Nephron (organoid): Measurements from ENCODE around the gene CTNS.
A peak's percentile ranks its signal among the peaks of the same experiment; 100 is the strongest.

ENCODE experiments used
- H3K27ac Mint-ChIP-seq, 3 experiments: 2 replicates each; pipeline ENCODE4 v1.8.0; 2020; ENCODE audit warnings: mixed read lengths in 3 of 3, mild to moderate bottlenecking in 2 of 3, moderate library complexity in 1 of 3
- H3K27me3 Mint-ChIP-seq: 2 replicates; pipeline ENCODE4 v1.8.0; 2021; ENCODE audit warnings: low read depth, mild to moderate bottlenecking, moderate library complexity, mixed read lengths
- H3K36me3 Mint-ChIP-seq: 2 replicates; pipeline ENCODE4 v1.8.0; 2020; ENCODE audit warnings: low read depth, mixed read lengths
- H3K4me1 Mint-ChIP-seq: 2 replicates; pipeline ENCODE4 v1.8.0; 2020; ENCODE audit warnings: mixed read lengths
- H3K4me3 Mint-ChIP-seq, 3 experiments: 2 replicates each; pipeline ENCODE4 v1.8.0; 2020; ENCODE audit warnings: mild to moderate bottlenecking in 3 of 3, mixed read lengths in 3 of 3, moderate library complexity in 2 of 3
- H3K9me3 Mint-ChIP-seq: 2 replicates; pipeline ENCODE4 v1.8.0; 2020; ENCODE audit warnings: mixed read lengths
- TF ChIP-seq, protein P1 (sequence below), 3 experiments: fragments of 200-600 bp; sonication (generic); IDR thresholded peaks; one replicate each; pipeline ENCODE4 v1.5.0; 2021; ENCODE audit warnings: antibody characterized with exemption in 3 of 3; ENCODE audit not compliant: unreplicated experiment in 3 of 3

The CTNS gene

DNA sequence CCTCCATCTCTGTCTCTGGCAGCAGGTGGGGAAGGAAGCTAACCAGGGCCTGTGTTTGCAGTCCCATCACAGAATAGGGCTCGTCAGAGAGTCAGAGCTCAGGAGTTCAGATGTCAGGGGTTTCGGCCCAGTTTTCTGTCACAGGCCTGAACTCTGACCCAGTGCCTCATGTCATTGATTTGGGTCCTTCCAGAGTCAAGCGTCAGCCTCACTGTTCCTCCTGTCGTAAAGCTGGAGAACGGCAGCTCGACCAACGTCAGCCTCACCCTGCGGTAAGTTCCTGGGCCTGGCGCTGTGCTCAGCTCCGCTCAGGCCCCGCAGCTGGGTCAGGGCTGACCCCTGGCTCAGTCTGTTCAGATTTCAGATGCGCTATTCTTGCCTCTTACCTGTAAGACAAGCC, 10.7 kb downstream of the CTNS start:
- H3K27ac Mint-ChIP-seq: no peak overlapping the region
- H3K27me3 Mint-ChIP-seq: no peaks in the 10 kb centered on the region
- H3K4me3 Mint-ChIP-seq: no peak overlapping the region
- peaks cover 9% of the 10 kb centered on the region for H3K36me3 Mint-ChIP-seq
- TF ChIP-seq, protein P1, sequence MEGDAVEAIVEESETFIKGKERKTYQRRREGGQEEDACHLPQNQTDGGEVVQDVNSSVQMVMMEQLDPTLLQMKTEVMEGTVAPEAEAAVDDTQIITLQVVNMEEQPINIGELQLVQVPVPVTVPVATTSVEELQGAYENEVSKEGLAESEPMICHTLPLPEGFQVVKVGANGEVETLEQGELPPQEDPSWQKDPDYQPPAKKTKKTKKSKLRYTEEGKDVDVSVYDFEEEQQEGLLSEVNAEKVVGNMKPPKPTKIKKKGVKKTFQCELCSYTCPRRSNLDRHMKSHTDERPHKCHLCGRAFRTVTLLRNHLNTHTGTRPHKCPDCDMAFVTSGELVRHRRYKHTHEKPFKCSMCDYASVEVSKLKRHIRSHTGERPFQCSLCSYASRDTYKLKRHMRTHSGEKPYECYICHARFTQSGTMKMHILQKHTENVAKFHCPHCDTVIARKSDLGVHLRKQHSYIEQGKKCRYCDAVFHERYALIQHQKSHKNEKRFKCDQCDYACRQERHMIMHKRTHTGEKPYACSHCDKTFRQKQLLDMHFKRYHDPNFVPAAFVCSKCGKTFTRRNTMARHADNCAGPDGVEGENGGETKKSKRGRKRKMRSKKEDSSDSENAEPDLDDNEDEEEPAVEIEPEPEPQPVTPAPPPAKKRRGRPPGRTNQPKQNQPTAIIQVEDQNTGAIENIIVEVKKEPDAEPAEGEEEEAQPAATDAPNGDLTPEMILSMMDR (IDR thresholded peaks at IDR 0.05; ENCODE audit: unreplicated experiment in 3 of 3): no peak
- no peaks in the 10 kb centered on the region for H3K9me3 Mint-ChIP-seq
- H3K4me1 Mint-ChIP-seq: peaks cover 7% of the 10 kb centered on the region

DNA sequence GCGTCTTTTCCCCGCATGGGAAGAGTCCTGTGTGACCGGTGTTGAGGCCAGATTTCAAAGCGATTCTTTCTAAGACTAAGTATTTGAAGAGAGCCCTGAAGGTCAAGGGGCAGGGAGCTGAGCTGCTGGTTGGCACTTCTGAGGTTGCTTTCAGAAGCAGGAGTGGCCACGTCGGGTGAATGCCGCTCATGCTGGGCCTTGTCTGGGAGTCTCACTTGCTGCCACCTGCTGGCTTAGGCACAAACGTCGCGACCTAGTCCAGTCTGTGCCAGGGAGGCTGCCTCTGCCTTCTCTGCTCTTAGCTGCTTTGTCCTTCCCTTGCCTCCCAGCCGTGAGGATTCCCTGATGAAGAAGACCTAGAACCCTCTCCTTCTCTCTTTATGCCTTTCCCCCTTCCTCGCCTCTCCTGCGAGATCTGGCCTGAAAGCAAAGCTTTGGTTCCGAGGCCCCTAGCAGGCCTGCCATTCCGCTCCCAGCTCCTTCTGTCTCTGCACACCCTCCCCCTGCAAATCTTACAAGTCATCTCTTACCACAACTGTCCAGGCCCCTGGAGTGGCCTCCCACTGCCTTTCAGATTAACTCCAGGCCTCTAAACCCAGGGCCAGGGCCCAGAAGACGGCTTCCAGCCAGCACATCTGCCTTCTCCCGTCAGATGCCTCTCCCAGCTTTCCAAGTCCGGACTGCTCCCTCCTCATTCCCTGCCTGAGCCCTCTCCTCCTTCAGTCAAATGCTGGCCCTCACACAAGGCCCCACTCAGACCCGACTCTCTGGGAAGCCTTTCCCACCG, 11.4 kb downstream of the CTNS start:
- TF ChIP-seq, protein P1 (IDR thresholded peaks at IDR 0.05; ENCODE audit: unreplicated experiment in 3 of 3): peak; percentile 49 to 53 (median 51)
- H3K4me3 Mint-ChIP-seq: no peak overlapping the region

DNA sequence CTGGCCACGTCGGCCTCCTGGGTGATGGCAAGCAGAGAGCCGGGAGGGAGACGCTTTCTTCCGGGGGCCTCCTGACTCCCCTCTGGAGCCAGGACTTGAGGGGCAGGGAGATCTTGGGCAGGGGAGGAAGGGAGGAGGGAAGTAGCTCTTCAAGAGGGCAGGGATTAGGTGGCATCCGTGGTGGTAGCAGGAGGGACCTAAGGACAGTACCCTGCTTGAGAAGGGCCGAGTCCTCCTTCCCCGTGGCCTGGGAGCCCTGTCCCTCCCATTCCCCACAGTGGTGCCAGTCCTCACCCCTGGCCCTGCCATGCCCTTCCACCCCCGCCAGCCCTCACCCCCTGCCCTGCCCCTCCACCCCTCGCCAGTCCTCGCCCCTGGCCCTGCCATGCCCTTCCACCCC, 19.2 kb downstream of the CTNS start:
- Mint-ChIP-seq H3K9me3 (no peaks in the 10 kb centered on the region), H3K36me3 (no peaks in the 10 kb centered on the region), H3K27ac (no peak overlapping the region), H3K4me3 (no peak overlapping the region), H3K27me3 (no peaks in the 10 kb centered on the region), H3K4me1 (no peaks in the 10 kb centered on the region)
- TF ChIP-seq, protein P1 (IDR thresholded peaks at IDR 0.05; ENCODE audit: unreplicated experiment in 3 of 3): no peak

More for the DNA sequence above, 11.4 kb downstream of the CTNS start:
- Mint-ChIP-seq H3K9me3 (no peaks in the 10 kb centered on the region), H3K4me1 (peaks cover 7% of the 10 kb centered on the region), H3K36me3 (peaks cover 9% of the 10 kb centered on the region), H3K27ac (peak overlapping the region in 2 of 3 experiments; percentile 10 to 66), H3K27me3 (no peaks in the 10 kb centered on the region)

DNA sequence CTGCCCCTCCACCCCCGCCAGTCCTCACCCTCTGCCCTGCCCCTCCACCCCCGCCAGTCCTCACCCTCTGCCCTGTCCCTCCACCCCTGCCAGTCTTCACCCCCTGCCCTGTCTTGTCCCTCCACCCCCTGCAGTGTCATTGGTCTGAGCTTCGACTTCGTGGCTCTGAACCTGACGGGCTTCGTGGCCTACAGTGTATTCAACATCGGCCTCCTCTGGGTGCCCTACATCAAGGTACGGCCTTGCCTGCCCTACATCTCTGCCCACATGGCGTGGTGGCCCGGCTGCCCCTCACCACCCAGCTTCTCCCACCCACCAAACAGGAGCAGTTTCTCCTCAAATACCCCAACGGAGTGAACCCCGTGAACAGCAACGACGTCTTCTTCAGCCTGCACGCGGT, 19.8 kb downstream of the CTNS start:
- peaks cover 5% of the 10 kb centered on the region for H3K4me1 Mint-ChIP-seq
- no peaks in the 10 kb centered on the region for H3K9me3 Mint-ChIP-seq
- no peak overlapping the region for H3K4me3 Mint-ChIP-seq
- TF ChIP-seq, protein P1 (IDR thresholded peaks at IDR 0.05; ENCODE audit: unreplicated experiment in 3 of 3): no peak
- peaks cover 4% of the 10 kb centered on the region for H3K36me3 Mint-ChIP-seq
- H3K27ac Mint-ChIP-seq: no peak overlapping the region
- no peaks in the 10 kb centered on the region for H3K27me3 Mint-ChIP-seq

DNA sequence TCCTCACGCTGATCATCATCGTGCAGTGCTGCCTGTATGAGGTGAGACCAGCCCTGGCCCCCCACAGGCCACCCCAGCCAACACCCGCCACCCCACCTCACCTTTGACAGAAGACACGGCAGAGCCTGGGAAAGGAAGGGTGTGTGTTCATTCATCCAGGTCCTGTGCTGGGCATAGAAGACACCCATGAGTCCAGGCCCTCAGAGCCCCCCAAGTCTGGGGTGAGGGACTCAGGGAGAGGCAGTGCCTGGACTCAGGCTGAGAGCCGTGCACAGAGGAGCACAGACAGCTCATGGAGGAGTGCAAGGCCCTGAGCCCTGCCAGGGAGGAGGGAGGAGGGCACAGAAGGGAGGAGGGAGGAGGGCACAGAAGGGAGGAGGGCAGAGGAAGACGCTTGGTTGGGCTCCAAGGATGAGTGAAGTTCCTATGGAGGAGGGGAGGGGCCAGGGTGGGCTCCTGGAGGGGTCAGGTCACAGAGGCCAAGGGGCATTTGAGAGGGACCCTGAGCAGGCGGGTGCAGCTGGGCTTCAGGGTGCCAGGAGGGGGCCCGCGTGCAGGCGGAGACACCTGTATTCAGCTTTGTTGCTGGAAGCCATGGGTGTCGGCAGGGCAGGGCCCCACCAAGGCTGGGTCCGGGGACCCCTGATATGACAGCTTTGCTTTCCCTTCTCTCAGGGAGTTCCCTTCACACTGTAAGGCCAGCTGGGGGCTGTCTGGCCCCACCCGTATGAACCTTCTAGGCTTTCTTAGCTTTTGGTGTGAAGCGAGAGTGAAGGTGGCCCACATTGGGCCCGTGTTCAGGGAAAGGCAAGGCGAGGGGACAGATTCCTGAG, 20.4 kb downstream of the CTNS start:
- Mint-ChIP-seq H3K9me3 (no peaks in the 10 kb centered on the region), H3K27me3 (no peaks in the 10 kb centered on the region), H3K4me1 (peaks cover 5% of the 10 kb centered on the region)

More for the DNA sequence above, 20.4 kb downstream of the CTNS start:
- TF ChIP-seq, protein P1 (IDR thresholded peaks at IDR 0.05; ENCODE audit: unreplicated experiment in 3 of 3): no peak
- no peak overlapping the region for H3K4me3 Mint-ChIP-seq
- H3K27ac Mint-ChIP-seq: no peak overlapping the region
- peaks cover 4% of the 10 kb centered on the region for H3K36me3 Mint-ChIP-seq
